Immature natural killer cell (primary cell): ENCODE measurements around the gene SLC22A3. TPM values are rescaled to one million over a fixed set of nuclear protein-coding genes. Genes with fewer than 3 reads are reported as not detected.

ENCODE experiments used
- DNase-seq, 3 donors: peaks; one replicate each; pipeline ENCODE4 v3.0.0; 2022; ENCODE audit warnings: mixed read lengths in 1 of 3
- H3K27ac Mint-ChIP-seq, 6 donors: one replicate each; pipeline ENCODE4 v1.8.0; 2020; ENCODE audit warnings: mixed read lengths in 6 of 6, mild to moderate bottlenecking in 5 of 6, inconsistent platforms in 4 of 6, moderate library complexity in 3 of 6
- H3K27me3 Mint-ChIP-seq, 3 donors: one replicate each; pipeline ENCODE4 v1.8.0; 2020 to 2021; ENCODE audit warnings: low read depth in 3 of 3, mild to moderate bottlenecking in 3 of 3, mixed read lengths in 3 of 3, moderate library complexity in 3 of 3, inconsistent platforms in 1 of 3
- H3K36me3 Mint-ChIP-seq, 3 donors: one replicate each; pipeline ENCODE4 v1.8.0; 2020; ENCODE audit warnings: mixed read lengths in 3 of 3, inconsistent platforms in 2 of 3, mild to moderate bottlenecking in 2 of 3
- H3K4me1 Mint-ChIP-seq, 2 donors: one replicate each; pipeline ENCODE4 v1.8.0; 2020; ENCODE audit warnings: inconsistent platforms in 2 of 2, mild to moderate bottlenecking in 2 of 2, mixed read lengths in 2 of 2, moderate library complexity in 1 of 2
- H3K4me3 Mint-ChIP-seq, 5 donors: one replicate each; pipeline ENCODE4 v1.8.0; 2020; ENCODE audit warnings: mild to moderate bottlenecking in 5 of 5, mixed read lengths in 5 of 5, inconsistent platforms in 3 of 5, moderate library complexity in 3 of 5
- H3K9me3 Mint-ChIP-seq, 6 donors: one replicate each; pipeline ENCODE4 v1.8.0; 2020; ENCODE audit warnings: mild to moderate bottlenecking in 6 of 6, mixed read lengths in 6 of 6, inconsistent platforms in 4 of 6, moderate library complexity in 3 of 6
- polyA plus RNA-seq, 3 donors: library from polyadenylated mRNA; unstranded; fragments of 300-500 nt; fragmentation: Illumina TruSeq; gene quantifications; one replicate each; pipeline ENCODE4 v1.2.3, GENCODE V29; 2021

SLC22A3 gene
- polyA plus RNA-seq, 3 donors from 2014 or later: 0.11 TPM; not detected in 2

DNA sequence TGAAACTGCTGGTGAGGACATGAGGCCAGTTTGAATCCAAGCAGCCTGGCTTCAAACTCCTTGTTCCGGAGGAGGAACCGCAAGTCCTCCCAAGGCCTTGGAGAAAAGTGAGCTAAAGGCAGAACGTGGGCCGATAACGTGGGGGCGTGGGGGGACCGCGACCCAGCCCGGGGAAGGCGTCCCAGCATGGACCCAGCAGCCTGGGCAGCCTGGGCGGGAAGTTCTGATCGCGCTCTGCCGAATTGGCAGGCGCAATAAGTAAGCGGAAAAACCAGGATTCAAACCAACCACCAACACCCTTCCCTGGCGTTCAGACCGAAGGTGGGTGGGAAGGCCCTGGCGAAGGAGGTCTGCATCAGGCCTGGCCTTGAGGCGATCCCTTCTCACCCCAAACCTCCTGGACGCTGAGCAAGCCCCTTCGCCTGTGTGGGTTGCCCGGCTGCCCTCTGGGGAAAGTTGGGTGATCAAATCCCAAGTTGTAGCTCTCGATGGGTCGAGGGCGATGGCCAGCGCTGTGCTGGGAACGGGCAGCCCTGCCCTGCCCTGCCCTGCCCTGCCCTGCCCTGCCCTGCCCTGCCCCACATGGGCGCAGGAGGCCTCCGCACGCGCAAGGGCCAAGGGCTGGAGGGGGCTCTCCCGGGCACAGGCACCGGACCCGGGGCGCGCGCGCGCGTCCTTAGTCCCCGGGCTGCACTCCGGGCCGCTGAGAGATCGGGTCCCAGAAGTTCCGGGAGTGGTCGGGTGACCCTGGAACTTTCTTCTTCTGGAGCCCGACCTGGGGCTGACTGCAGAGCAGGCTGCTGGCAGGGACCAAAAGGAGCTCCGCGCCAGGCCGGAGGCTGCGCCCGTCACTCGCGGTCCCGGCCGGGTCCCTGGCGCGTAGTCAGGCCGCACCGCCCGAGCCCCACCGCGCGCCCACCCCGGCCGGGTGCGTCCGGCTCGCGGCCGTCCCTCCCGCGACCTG, 637 bp upstream of the SLC22A3 start:
- peak overlapping the region in 1 of 5 donors; percentile 13 for H3K4me3 Mint-ChIP-seq
- peaks cover 12 to 30% (median 24%) of the 10 kb centered on the region in 3 donors for H3K27me3 Mint-ChIP-seq
- H3K36me3 Mint-ChIP-seq: peaks cover 0 to 3% (median 0%) of the 10 kb centered on the region in 3 donors
- peaks cover 0 to 2% (median 0%) of the 10 kb centered on the region in 6 donors for H3K9me3 Mint-ChIP-seq
- H3K4me1 Mint-ChIP-seq: peaks cover 0 to 7% of the 10 kb centered on the region in 2 donors
- DNase-seq: no peak
- H3K27ac Mint-ChIP-seq: no peak overlapping the region

DNA sequence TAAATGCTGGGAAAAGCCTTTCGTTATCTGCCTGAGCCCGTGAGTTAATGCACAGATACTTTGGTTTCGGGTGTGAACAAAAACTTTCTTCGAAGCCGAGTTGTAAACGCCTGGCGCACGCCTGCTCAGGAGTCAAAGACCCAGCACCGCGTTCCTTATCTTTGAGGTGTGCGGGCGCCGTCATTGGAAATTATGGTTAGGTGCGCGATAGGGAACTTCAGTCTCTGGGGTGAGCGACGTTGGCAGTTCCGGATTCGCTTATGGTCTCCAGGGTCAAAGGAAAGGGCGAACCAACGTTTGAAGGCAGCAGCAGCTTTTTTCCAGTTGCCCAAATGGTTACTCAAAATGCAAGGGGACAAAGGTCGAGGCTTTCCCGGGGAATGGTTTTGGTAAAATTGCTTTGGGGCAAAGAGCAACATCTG, 853 bp downstream of the SLC22A3 start:
- Mint-ChIP-seq H3K9me3 (no peaks in the 10 kb centered on the region), H3K36me3 (peaks cover 0 to 3% (median 0%) of the 10 kb centered on the region in 3 donors), H3K4me3 (peak overlapping the region; percentile 33 to 75 (median 66)), H3K27ac (no peak overlapping the region), H3K27me3 (peaks cover 10 to 28% (median 22%) of the 10 kb centered on the region in 3 donors), H3K4me1 (peaks cover 0 to 7% of the 10 kb centered on the region in 2 donors)
- DNase-seq: no peak

DNA sequence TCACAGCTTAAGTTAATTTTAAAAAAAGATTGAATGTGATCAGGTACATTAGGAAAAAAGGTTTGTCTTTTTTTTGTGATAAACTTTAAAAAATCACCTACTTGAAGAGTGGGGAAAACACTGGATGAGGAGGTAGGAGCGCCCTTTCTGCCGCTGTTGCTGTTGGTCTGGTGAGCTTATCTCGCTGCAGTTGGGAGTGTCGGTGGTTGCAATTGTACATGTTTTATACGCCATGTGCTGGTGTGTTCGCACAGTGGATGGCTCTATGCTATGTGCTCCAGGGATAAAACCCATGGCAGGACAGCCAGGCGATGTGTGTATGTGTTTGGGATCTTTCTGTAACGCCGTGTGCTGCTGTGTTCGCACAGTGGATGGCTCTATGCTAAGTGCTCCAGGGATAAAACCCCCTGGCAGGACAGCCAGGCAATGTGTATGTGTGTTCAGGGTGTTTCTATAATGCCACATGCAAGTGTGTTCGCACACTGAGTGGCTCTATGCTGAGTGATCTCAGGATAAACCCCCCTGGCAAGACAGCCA, 1.7 kb downstream of the SLC22A3 start:
- Mint-ChIP-seq H3K36me3 (peaks cover 0 to 3% (median 0%) of the 10 kb centered on the region in 3 donors), H3K9me3 (no peaks in the 10 kb centered on the region), H3K4me1 (peaks cover 0 to 7% of the 10 kb centered on the region in 2 donors), H3K4me3 (peak overlapping the region in 4 of 5 donors; percentile 8 to 44 (median 26)), H3K27me3 (peaks cover 8 to 26% (median 22%) of the 10 kb centered on the region in 3 donors), H3K27ac (no peak overlapping the region)
- no peak for DNase-seq

- H3K4me3 Mint-ChIP-seq: no peak overlapping the region
- H3K27ac Mint-ChIP-seq: no peak overlapping the region
- DNase-seq: no peak
- peaks cover 12 to 23% (median 21%) of the 10 kb centered on the region in 3 donors for H3K27me3 Mint-ChIP-seq
- H3K36me3 Mint-ChIP-seq: no peaks in the 10 kb centered on the region
- peaks cover 0 to 4% of the 10 kb centered on the region in 2 donors for H3K4me1 Mint-ChIP-seq
- H3K9me3 Mint-ChIP-seq: no peaks in the 10 kb centered on the region
These were observed 5.8 kb downstream of the SLC22A3 start for GRCh38 chr6:160353950-160354496.

GRCh38 chr6:160355001-160355400, 6.8 kb downstream of the SLC22A3 start:
- H3K4me3 Mint-ChIP-seq: no peak overlapping the region
- DNase-seq: no peak
- H3K27me3 Mint-ChIP-seq: peaks cover 8 to 18% (median 13%) of the 10 kb centered on the region in 3 donors
- H3K27ac Mint-ChIP-seq: no peak overlapping the region
- H3K4me1 Mint-ChIP-seq: no peaks in the 10 kb centered on the region
- H3K36me3 Mint-ChIP-seq: no peaks in the 10 kb centered on the region
- no peaks in the 10 kb centered on the region for H3K9me3 Mint-ChIP-seq

DNA sequence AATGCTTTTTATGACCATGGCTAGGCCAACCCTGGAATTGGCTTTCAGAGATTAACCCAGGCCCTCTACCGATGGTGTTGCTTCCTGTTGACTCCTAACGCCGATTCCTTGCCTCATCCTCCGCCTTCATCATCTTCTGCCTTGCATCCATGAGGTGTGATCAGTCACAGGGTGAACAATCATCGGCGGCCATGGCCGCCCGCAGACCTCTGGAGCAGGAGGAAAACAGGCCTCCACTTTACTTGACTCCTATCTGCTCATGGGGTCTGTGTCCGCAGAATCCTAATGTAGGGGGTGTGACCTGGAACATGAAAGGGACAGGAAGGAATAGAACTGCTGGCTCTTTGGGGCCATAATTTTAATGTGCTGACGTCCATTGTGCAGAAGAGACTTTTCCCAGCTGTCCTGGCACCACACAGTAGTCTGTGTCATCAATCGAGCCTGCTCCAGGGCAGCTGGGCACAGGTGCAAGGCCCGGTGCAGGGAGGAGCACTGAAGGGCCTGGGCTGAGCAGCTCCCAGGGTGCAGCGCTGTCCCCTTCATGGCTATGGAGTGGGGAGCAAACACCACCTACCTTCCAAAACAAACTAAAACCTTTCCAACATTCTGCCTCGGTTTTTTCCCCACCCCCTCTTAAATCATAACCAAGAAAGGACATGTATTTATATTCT, 8.0 kb downstream of the SLC22A3 start:
- H3K4me1 Mint-ChIP-seq: no peaks in the 10 kb centered on the region
- no peak overlapping the region for H3K27ac Mint-ChIP-seq
- H3K36me3 Mint-ChIP-seq: no peaks in the 10 kb centered on the region
- peaks cover 4 to 12% (median 5%) of the 10 kb centered on the region in 3 donors for H3K27me3 Mint-ChIP-seq
- no peaks in the 10 kb centered on the region for H3K9me3 Mint-ChIP-seq
- H3K4me3 Mint-ChIP-seq: no peak overlapping the region
- no peak for DNase-seq

- no peaks in the 10 kb centered on the region for H3K36me3 Mint-ChIP-seq
- H3K27me3 Mint-ChIP-seq: peaks cover 2 to 9% (median 4%) of the 10 kb centered on the region in 3 donors
- DNase-seq: no peak
- no peaks in the 10 kb centered on the region for H3K4me1 Mint-ChIP-seq
- H3K27ac Mint-ChIP-seq: no peak overlapping the region
- H3K9me3 Mint-ChIP-seq: no peaks in the 10 kb centered on the region
- H3K4me3 Mint-ChIP-seq: no peak overlapping the region
These were observed 8.9 kb downstream of the SLC22A3 start for GRCh38 chr6:160357088-160357487.

DNA sequence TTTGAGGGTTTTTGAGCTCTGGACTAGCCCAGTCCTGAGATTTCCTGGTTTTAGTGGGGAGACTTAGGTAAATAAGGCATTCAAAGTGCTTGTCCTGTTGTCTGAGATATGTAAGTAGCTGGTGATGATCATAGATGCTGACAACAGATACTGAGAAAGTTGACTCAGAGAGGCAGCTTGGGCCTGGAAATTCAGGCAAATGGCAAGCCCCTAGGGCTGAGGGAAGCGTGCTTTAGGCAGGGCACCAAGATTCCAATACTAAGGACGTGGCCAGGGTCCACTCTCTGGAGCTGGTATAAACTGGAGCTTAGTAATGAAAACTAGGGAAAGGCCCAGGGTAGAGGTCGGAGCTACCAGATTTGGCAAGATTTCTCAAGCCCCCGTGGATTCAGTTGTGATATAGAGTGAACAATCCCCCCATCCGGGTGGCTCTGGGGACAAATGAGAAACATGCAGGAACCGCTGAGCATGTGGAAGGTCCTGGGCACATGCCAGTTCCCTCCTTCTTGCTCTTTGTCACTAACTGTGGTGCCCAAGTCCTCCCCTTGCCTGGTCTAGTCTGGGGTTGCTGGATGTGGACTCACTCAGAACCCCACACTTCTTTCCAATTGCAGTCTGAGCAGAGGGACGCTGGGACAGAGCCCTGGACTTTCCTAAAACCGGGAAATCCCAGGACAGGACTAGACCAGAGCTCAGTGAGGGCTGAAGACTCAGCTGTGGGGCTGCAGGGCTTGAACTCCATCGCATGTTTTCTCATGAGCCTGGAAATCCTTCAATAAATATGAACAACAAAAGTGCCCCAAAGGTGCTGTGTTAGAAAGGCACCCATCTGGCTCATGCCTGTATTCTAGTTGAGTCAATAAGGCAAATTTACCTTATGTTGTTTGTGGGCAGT, 10.3 kb downstream of the SLC22A3 start:
- H3K9me3 Mint-ChIP-seq: no peaks in the 10 kb centered on the region
- H3K27me3 Mint-ChIP-seq: peaks cover 2 to 9% (median 3%) of the 10 kb centered on the region in 3 donors
- H3K4me1 Mint-ChIP-seq: no peaks in the 10 kb centered on the region
- no peak overlapping the region for H3K4me3 Mint-ChIP-seq
- no peaks in the 10 kb centered on the region for H3K36me3 Mint-ChIP-seq
- DNase-seq: no peak
- H3K27ac Mint-ChIP-seq: no peak overlapping the region

DNA sequence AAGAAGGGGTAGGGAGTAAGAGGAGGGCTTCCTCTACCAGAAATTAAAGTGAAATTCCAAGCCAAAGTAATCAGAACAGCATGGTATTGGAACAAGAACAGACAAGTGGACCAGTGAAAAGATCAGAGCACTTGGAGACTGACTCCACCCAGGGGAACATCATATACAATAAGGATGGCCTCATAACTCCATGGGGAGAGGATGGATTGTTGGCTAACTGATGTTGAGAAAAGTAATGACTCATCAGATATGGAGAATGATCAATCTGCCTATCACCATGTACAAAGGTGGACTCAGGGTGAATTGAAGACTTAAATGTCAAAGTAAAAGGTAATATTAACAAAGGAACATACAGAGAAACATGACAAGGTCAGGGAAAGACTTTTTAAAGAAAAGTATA, 12.8 kb downstream of the SLC22A3 start:
- Mint-ChIP-seq H3K27me3 (peaks cover 2 to 9% (median 3%) of the 10 kb centered on the region in 3 donors), H3K9me3 (no peaks in the 10 kb centered on the region), H3K27ac (no peak overlapping the region), H3K4me3 (no peak overlapping the region), H3K4me1 (no peaks in the 10 kb centered on the region), H3K36me3 (no peaks in the 10 kb centered on the region)
- no peak for DNase-seq

- Mint-ChIP-seq H3K27me3 (peaks cover 0 to 12% (median 1%) of the 10 kb centered on the region in 3 donors), H3K9me3 (no peaks in the 10 kb centered on the region), H3K4me3 (no peak overlapping the region), H3K36me3 (no peaks in the 10 kb centered on the region), H3K4me1 (no peaks in the 10 kb centered on the region), H3K27ac (no peak overlapping the region)
- no peak for DNase-seq
These were observed 14.4 kb downstream of the SLC22A3 start for GRCh38 chr6:160362556-160362955.

DNA sequence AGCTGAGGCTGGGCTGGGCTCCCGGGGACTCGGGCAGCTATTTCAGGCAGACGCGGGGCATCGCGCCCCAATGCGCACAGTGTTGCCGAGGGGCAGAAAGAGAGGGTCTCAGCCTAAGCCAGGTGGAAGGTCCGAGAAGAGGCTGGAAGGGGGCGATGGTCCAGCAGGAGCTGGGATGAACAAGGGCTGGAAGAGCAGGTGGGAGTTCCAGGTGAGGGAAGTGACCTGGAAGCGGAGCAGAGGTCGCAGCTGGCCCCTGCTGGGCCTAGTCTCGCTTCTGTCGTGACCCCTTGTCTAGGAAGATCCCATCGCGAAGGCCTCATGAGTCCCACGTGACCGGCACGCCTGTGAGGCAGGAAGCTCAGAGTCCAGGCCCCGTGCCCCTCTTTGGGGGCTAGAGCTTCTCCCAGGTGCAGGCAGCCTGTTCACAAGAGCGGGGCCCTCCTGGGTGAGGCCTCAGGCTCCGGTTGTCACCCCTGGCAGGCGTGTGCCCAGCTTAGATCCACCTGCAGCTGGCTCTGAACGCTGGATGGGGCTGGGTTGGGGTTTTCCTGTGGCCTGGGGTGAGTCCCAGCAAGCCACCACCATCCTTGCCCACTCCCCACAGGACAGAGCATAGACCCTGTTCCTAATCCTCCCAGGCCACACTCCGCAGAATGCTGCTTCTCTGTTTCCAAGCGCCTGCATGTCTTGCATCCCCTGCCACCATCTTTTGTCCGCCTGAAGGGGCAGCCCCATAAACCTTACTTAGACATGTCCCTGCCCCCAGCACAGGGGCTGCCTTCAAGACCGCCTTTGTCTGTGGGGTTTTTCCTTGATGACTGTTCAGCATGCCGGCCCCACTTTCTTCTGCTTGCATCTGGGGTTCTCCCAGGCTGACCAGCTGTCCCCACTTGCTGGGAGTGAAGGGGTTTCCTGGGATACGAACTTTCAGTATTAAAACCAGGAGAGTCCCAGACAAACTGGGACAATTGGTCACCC, 15.1 kb downstream of the SLC22A3 start:
- Mint-ChIP-seq H3K36me3 (no peaks in the 10 kb centered on the region), H3K27me3 (peaks cover 0 to 14% (median 1%) of the 10 kb centered on the region in 3 donors), H3K4me3 (no peak overlapping the region), H3K4me1 (no peaks in the 10 kb centered on the region), H3K9me3 (peaks cover 0 to 1% (median 0%) of the 10 kb centered on the region in 6 donors), H3K27ac (no peak overlapping the region)
- DNase-seq: no peak

- Mint-ChIP-seq H3K4me3 (no peak overlapping the region), H3K36me3 (no peaks in the 10 kb centered on the region), H3K27me3 (peaks cover 0 to 13% (median 3%) of the 10 kb centered on the region in 3 donors), H3K27ac (no peak overlapping the region), H3K9me3 (peaks cover 0 to 7% (median under 1%) of the 10 kb centered on the region in 6 donors), H3K4me1 (no peaks in the 10 kb centered on the region)
- no peak for DNase-seq
These were observed 16.9 kb downstream of the SLC22A3 start for GRCh38 chr6:160365117-160365516.
